Measurements from ENCODE around the gene KIF6. TPM values are rescaled to one million over a fixed set of nuclear protein-coding genes. Genes with fewer than 3 reads are reported as not detected.

Gene KIF6
- total and polyA plus RNA-seq, 2 of the 8 experiments (the other 6 are each of a cell fraction or from before 2014, with no cell fraction given), result 0.53 to 0.65 TPM

DNA sequence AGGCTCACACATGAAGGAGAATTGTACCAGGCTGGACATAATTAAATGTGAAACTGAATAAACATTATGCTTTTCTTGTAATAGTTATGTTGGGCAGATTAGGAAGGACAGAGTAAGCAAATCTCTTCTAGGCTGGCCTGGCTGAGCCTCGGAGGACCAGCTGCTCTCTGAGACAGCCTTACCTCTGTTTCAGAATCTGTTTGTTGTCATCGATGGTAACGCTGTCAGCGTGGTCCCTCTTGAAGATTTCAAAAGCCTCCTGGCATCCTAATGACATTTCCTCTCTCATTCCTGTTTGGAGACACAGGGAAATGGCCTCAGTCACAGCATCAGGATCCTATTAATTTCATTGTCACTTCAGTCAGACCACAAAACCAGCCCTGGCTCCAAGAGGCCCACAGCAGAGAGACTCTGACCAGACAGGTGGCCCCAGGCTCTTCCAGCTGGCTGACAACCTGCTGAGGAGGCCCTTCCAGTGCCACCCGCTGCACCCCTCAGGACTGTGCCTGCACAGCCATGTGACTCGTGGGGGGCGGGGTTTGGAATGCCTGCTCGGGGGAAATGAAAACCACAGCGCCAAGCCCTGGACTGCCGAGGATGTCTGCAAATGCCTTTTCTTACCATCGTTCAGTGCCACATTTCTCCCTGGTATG lies 294.2 kb downstream of the KIF6 start:
- H2BK120ac ChIP-seq (replicated peaks; ENCODE audit: low read depth, low read length), result no peak overlapping the region
- FAIRE-seq (no peak), DNase-seq (ENCODE audit: low read depth in 1 of 2, low spot score in 2 of 2) (peak in 1 of 2 experiments; percentile 65)
- H3K14ac ChIP-seq (ENCODE audit: insufficient read length), result no peak overlapping the region
- H3K56ac ChIP-seq (replicated peaks; ENCODE audit: insufficient read length, low read depth, low read length), result no peak overlapping the region
- ChIA-PET CTCF (ENCODE audit: partially characterized antibody) (interaction anchor here (1.1 to 1.6 kb wide), 2 partner anchors 60 to 238 kb away, joined by 3 read pairs; no protein-coding TSS in a partner anchor), POLR2A (ENCODE audit: partially characterized antibody) (no interaction called here)
- no peaks in the 10 kb centered on the region; a peak in 1 of 7 replicates for H3K27me3 ChIP-seq (replicated peaks in 1 of 4; ENCODE audit: control insufficient read depth in 3 of 4, extremely low read depth in 1 of 4, insufficient read depth in 3 of 4, low read length in 3 of 4)
- WGBS, 2 experiments (ENCODE audit: extremely low coverage in 1 of 2, insufficient coverage in 1 of 2, insufficient read length in 1 of 2, insufficient replicate concordance in 2 of 2, low coverage in 1 of 2, low lambda C conversion rate in 2 of 2, missing lambda C conversion rate in 1 of 2), result 74% methylated on average over 11 of the region's 11 CpGs; no CpG with 5 or more reads in 1 of the 2 experiments
- no peak overlapping the region for H3K4ac ChIP-seq (replicated peaks; ENCODE audit: insufficient read length, low read depth, low read length)
- no peaks in the 10 kb centered on the region for H3K36me3 ChIP-seq (ENCODE audit: control insufficient read depth in 2 of 4, insufficient read depth in 4 of 4, low read length in 3 of 4)
- H3K4me2 ChIP-seq (ENCODE audit: insufficient read depth in 1 of 2, low read depth in 2 of 2, low read length in 2 of 2), result no peak overlapping the region
- 0 out of 2 replicates have a peak overlapping the region, but pooled peaks have one; percentile 42 for H2BK12ac ChIP-seq (ENCODE audit: low read depth, low read length)
- no peak overlapping the region for H4K5ac ChIP-seq (ENCODE audit: insufficient read length, low read depth, low read length)
- no peak overlapping the region for H3K27ac ChIP-seq (ENCODE audit: low read depth, low read length)
- no peak overlapping the region for H2AK5ac ChIP-seq (ENCODE audit: low read depth, low read length)
- H3K79me1 ChIP-seq (ENCODE audit: low read depth, low read length), result no peaks in the 10 kb centered on the region
- 0 out of 2 replicates have a peak overlapping the region, but pooled peaks have one; percentile 2 for H2BK15ac ChIP-seq (ENCODE audit: low read length)
- peaks cover 0 to 5% (median 1%) of the 10 kb centered on the region in 4 experiments; a peak in 2 of 7 replicates for H3K4me1 ChIP-seq (replicated peaks in 1 of 4; ENCODE audit: control insufficient read depth in 3 of 4, insufficient read depth in 4 of 4, low read length in 3 of 4)
- H3K4me3 ChIP-seq (ENCODE audit: extremely low read depth in 1 of 4, insufficient read depth in 2 of 4, low read depth in 3 of 4, low read length in 4 of 4), result no peak overlapping the region
- H2BK20ac ChIP-seq (ENCODE audit: low read length), result no peak overlapping the region
- H2AFZ ChIP-seq (ENCODE audit: low read length), result no peak overlapping the region
- no peak overlapping the region for H3K18ac ChIP-seq (ENCODE audit: extremely low read depth, low read length)
- TF ChIP-seq SIN3A (conservative IDR thresholded peaks at IDR 0.05 in 1 of 2, IDR thresholded peaks at IDR 0.05 in 1 of 2; ENCODE audit: low read depth in 1 of 2, low read length in 2 of 2), result no peak
- peak; percentile 52 for TF ChIP-seq USF2 (IDR thresholded peaks at IDR 0.05; ENCODE audit: low read length)
- H3K23ac ChIP-seq (ENCODE audit: insufficient read length), result no peak overlapping the region
- H3K9me3 ChIP-seq (ENCODE audit: insufficient read depth in 2 of 2, low read depth in 1 of 2, low read length in 1 of 2), result no peaks in the 10 kb centered on the region
- no peaks in the 10 kb centered on the region for H3K23me2 ChIP-seq (ENCODE audit: low read depth, low read length)
- H3K79me2 ChIP-seq (ENCODE audit: control insufficient read depth in 1 of 2, insufficient read depth in 2 of 2, low read length in 2 of 2), result no peaks in the 10 kb centered on the region
- no peaks in the 10 kb centered on the region for H4K20me1 ChIP-seq (replicated peaks in 1 of 2; ENCODE audit: control insufficient read depth in 1 of 2, insufficient read depth in 2 of 2, low read length in 2 of 2)
- no peak overlapping the region for H4K91ac ChIP-seq (replicated peaks; ENCODE audit: insufficient read length, low read length)
- H3K9ac ChIP-seq (replicated peaks in 1 of 4; ENCODE audit: extremely low read depth in 1 of 4, low read depth in 3 of 4, low read length in 3 of 4), result no peak overlapping the region
- H2BK5ac ChIP-seq (ENCODE audit: low read depth, low read length), result no peak overlapping the region
- no peak overlapping the region for H4K8ac ChIP-seq (ENCODE audit: extremely low read depth, insufficient read depth, low read length)

Data from H1 (cell line).